Fibroblast of skin of right quadriceps (primary cell): Measurements from ENCODE around the gene GNB1L.
"Not testable (repeated sequence)": the region's sequence is repeated elsewhere in the genome, so short reads cannot be mapped to it uniquely, and the experiment has no call there.

Source experiments
- DNase-seq: peaks from one replicate; pipeline ENCODE4 v3.0.0-alpha.2; 2013

Gene GNB1L

GRCh38 chr22:19791894-19792293, 62.8 kb downstream of the GNB1L start:
- no peak for DNase-seq

GRCh38 chr22:19791243-19791642, 63.4 kb downstream of the GNB1L start:
- DNase-seq: no peak

GRCh38 chr22:19789828-19790227, 64.8 kb downstream of the GNB1L start:
- no peak for DNase-seq

- DNase-seq: no peak
Observed at GRCh38 chr22:19789406-19789805, 65.3 kb downstream of the GNB1L start.

- no peak for DNase-seq
Observed at GRCh38 chr22:19788661-19789225, 65.9 kb downstream of the GNB1L start.

GRCh38 chr22:19787849-19788141, 66.9 kb downstream of the GNB1L start:
- no peak for DNase-seq

- no peak for DNase-seq
Observed at GRCh38 chr22:19786959-19787848, 67.5 kb downstream of the GNB1L start.

GRCh38 chr22:19786264-19786585, 68.4 kb downstream of the GNB1L start:
- DNase-seq: no peak

GRCh38 chr22:19785461-19786263, 69.0 kb downstream of the GNB1L start:
- DNase-seq: no peak

GRCh38 chr22:19784384-19785175, 70.1 kb downstream of the GNB1L start:
- no peak for DNase-seq

- no peak for DNase-seq
Observed at GRCh38 chr22:19783586-19784383, 70.9 kb downstream of the GNB1L start.

GRCh38 chr22:19782533-19782932, 72.1 kb downstream of the GNB1L start:
- DNase-seq: no peak

- no peak for DNase-seq
Observed at GRCh38 chr22:19779685-19780268, 74.9 kb downstream of the GNB1L start.

- no peak for DNase-seq
Observed at GRCh38 chr22:19779011-19779421, 75.7 kb downstream of the GNB1L start.

GRCh38 chr22:19777192-19777591, 77.5 kb downstream of the GNB1L start:
- not testable (repeated sequence) for DNase-seq

- no peak for DNase-seq
Observed at GRCh38 chr22:19776433-19777031, 78.1 kb downstream of the GNB1L start.

GRCh38 chr22:19775496-19776325, 79.0 kb downstream of the GNB1L start:
- DNase-seq: no peak

- DNase-seq: no peak
Observed at GRCh38 chr22:19774628-19775027, 80.0 kb downstream of the GNB1L start.

- no peak for DNase-seq
Observed at GRCh38 chr22:19773470-19774040, 81.1 kb downstream of the GNB1L start.
